Subcutaneous preadipocyte (primary cell): ENCODE results near the gene CHD1. TPM values are rescaled to one million over a fixed set of nuclear protein-coding genes. Genes with fewer than 3 reads are reported as not detected.

Source experiments
- small RNA-seq: library from RNA; depleted of rRNA; stranded (forward); fragments of <200 nt; gene quantifications from one replicate; pipeline ENCODE3, GENCODE V24; 2012
- total RNA-seq: library from RNA; depleted of rRNA; stranded (reverse); fragments of >200 nt; gene quantifications from 2 replicates; pipeline ENCODE4 v1.2.3, GENCODE V29; 2012

The CHD1 gene
- total RNA-seq: 38.2 and 59.8 TPM in 2 replicates

DNA sequence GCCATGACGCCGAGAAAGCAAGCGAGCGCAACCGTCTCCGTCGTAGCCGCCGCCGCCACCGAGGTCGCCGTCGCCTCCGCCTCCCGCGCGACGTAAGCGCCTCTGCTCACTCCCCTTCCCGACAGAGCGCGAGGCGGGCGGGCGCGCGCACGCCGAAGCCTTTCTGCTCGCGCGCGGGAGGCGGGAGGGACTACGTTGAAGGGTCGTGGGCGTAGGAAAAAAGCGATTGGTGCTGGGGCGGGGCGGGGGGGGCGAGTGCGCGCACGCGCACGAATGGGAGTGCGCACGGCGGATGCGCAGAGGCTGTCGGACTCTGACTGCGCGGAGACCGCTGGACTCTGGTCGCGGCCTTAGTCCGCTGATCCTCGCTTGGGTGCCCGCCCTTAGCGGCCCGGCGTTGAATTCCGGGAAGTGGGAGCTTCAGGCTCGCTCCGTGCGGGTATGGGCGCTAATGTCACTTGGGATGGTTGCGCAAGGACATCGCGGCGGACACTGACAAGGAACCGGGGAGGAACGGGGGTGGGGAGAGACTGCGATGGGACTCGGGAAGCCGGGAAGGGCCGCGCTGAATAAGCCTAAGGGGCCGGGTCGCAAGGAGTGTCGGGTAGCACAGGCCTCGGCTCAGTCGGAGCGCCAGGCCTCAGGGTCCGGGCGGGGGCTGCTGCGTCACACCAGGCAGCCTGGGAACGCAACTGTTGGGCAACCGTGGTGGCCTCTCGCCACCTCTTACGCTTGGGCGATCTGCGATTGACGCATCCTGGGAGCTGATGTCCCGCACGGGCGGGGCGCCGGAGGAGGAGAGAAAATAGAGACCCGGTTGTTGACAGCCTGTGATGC lies at the start of gene CHD1:
Gene CHD1 (minus strand): TSS at position 135 of the 837 bp plus-strand sequence. CDS start 2,621 bp downstream, outside the sequence.

Small RNA genes within 50 kb of the gene (small RNA-seq; reads per million reads assigned to genes)
- gene RF00019: not detected
- not detected for gene RNU6-402P

Other genes starting within 250 kb of the CHD1 start
- gene RGMB, start 155.3 kb downstream of the CHD1 start, total RNA-seq: 34.9 and 49.7 TPM in 2 replicates